ENCODE data around the gene UBALD2.

GRCh38 chr17:76254275-76254674 lies 10.9 kb upstream of the UBALD2 start:
- TF ChIP-seq CTCF (conservative IDR thresholded peaks at IDR 0.05 in 1 of 2, IDR thresholded peaks at IDR 0.05 in 1 of 2; ENCODE audit: extremely low read depth in 1 of 2, insufficient read depth in 1 of 2, low read depth in 1 of 2, low read length in 2 of 2) (no peak), EZH2 (IDR thresholded peaks at IDR 0.05; ENCODE audit: borderline replicate concordance, low read length) (no peak)
